Ovary (tissue), 9 donors: ENCODE data around the gene MRM2. TPM values are rescaled to one million over a fixed set of nuclear protein-coding genes. Genes with fewer than 3 reads are reported as not detected.

Source experiments
- DNase-seq, 5 donors: peaks; one replicate each; pipeline ENCODE4 v3.0.0-alpha.2; 2019 to 2020
- H3K27ac ChIP-seq, 2 donors: fragments of 200-600 bp; one replicate each; pipeline versions ENCODE4 v1.5.1 to v1.8.0; 2019 to 2022
- H3K27me3 ChIP-seq: fragments of 200-600 bp; one replicate; pipeline ENCODE4 v1.8.0; 2022
- H3K36me3 ChIP-seq: fragments of 200-600 bp; sonication (generic); one replicate; pipeline ENCODE4 v1.5.1; 2019
- H3K4me1 ChIP-seq: one replicate; pipeline ENCODE4 v1.8.1; 2013; ENCODE audit warnings: mild to moderate bottlenecking, moderate library complexity; ENCODE audit not compliant: insufficient read depth
- H3K4me3 ChIP-seq: fragments of 200-600 bp; sonication (generic); one replicate; pipeline ENCODE4 v1.5.1; 2017
- H3K9me3 ChIP-seq, 2 donors: fragments of 200-600 bp in 1 of 2; sonication (generic) in 1 of 2; one replicate each; pipeline versions ENCODE4 v1.5.1 to v1.8.1; 2013 to 2019; ENCODE audit warnings: mild to moderate bottlenecking in 1 of 2, moderate library complexity in 1 of 2
- EP300 ChIP-seq: sonication (generic); formaldehyde crosslinking; IDR thresholded peaks from one replicate; pipeline ENCODE4 v1.6.1; 2017; ENCODE audit warnings: antibody characterized with exemption
- POLR2A ChIP-seq: fragments of 450-650 bp; IDR thresholded peaks from one replicate; pipeline ENCODE4 v1.6.1; 2017; ENCODE audit warnings: antibody characterized with exemption, mild to moderate bottlenecking, moderate library complexity
- WGBS, 3 donors: extraction: QIAGEN DNeasy Blood & Tissue Kit in 1 of 3; methylation state at CpG; one replicate each; pipeline versions ENCODE4 v1.1.5 to v1.1.7; 2013 to 2017; 5-methylcytosine and 5-hydroxymethylcytosine counted together
- intact Hi-C, 4 donors: fragments of 100-400 bp; cut with DNase I; formaldehyde crosslinking; loops; one replicate each; pipeline versions ENCODE4 v1.11.0 to v1.15.1; 2022 to 2023
- polyA plus RNA-seq, 2 donors: library from polyadenylated mRNA; stranded (reverse); fragments of 200-250 nt in 1 of 2; fragments of 350-450 nt in 1 of 2; fragmentation: Illumina TruSeq in 1 of 2; extraction: RNeasy Lipid Tissue Mini Kit (QIAGEN cat#74804) in 1 of 2; gene quantifications; one replicate each; pipeline ENCODE4 v1.2.3, GENCODE V29; 2013 to 2014
- total RNA-seq, 7 donors: library from RNA; depleted of rRNA in 2 of 7; stranded (reverse); fragments of >200 nt in 2 of 7; fragmentation: NEBNext Ultra II Directional in 3 of 7; extraction: Animal tissue kit (Norgen Biotek cat#: 25700) in 3 of 7; gene quantifications; one replicate each; pipeline versions ENCODE4 v1.1.0 to v1.2.4, GENCODE V29; 2016 to 2023
- TF ChIP-seq, protein P1 (sequence below), 3 donors: fragments of 450-650 bp in 2 of 3; fragments of 200-600 bp in 1 of 3; IDR thresholded peaks; one replicate each; pipeline versions ENCODE4 v1.5.1 to v1.8.0; 2016 to 2022; ENCODE audit warnings: antibody characterized with exemption in 3 of 3, mild to moderate bottlenecking in 1 of 3
- donor health status: DM: no; HTN: no; CAD: no; lungs with moderate emphysema.
- donor health status: DM: no; HTN: no; CAD: no.
- donor health status: Bipolar disorder and iron deficiency.
- donor health status: DM: yes; HTN: yes; CAD: no.
- donor health status: DM: no; HTN: no; CAD: no.
- donor health status: DM: yes; HTN: yes; CAD: no.

MRM2 gene
- total and polyA plus RNA-seq, 9 donors = 12.6 to 28.5 (median 21.4) TPM

- no peak for DNase-seq
- intact Hi-C loops = loop anchor here in 1 of 4 donors (10.0 kb wide), 1 partner anchor 88 kb away; no protein-coding TSS in a partner anchor
- WGBS, 3 donors = 91 to 92% (median 91%) methylated on average over 44 of the region's 44 CpGs
- Histone ChIP-seq H3K36me3 (no peaks in the 10 kb centered on the region), H3K4me1 (no peaks in the 10 kb centered on the region), H3K27me3 (no peaks in the 10 kb centered on the region), H3K9me3 (no peaks in the 10 kb centered on the region), H3K27ac (no peak overlapping the region), H3K4me3 (no peak overlapping the region)
- TF ChIP-seq, protein P1, sequence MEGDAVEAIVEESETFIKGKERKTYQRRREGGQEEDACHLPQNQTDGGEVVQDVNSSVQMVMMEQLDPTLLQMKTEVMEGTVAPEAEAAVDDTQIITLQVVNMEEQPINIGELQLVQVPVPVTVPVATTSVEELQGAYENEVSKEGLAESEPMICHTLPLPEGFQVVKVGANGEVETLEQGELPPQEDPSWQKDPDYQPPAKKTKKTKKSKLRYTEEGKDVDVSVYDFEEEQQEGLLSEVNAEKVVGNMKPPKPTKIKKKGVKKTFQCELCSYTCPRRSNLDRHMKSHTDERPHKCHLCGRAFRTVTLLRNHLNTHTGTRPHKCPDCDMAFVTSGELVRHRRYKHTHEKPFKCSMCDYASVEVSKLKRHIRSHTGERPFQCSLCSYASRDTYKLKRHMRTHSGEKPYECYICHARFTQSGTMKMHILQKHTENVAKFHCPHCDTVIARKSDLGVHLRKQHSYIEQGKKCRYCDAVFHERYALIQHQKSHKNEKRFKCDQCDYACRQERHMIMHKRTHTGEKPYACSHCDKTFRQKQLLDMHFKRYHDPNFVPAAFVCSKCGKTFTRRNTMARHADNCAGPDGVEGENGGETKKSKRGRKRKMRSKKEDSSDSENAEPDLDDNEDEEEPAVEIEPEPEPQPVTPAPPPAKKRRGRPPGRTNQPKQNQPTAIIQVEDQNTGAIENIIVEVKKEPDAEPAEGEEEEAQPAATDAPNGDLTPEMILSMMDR (IDR thresholded peaks at IDR 0.05) = no peak
- no peak for TF ChIP-seq POLR2A
- no peak for TF ChIP-seq EP300
These were observed 14.5 kb upstream of the MRM2 start for GRCh38 chr7:2256306-2257045.

DNA sequence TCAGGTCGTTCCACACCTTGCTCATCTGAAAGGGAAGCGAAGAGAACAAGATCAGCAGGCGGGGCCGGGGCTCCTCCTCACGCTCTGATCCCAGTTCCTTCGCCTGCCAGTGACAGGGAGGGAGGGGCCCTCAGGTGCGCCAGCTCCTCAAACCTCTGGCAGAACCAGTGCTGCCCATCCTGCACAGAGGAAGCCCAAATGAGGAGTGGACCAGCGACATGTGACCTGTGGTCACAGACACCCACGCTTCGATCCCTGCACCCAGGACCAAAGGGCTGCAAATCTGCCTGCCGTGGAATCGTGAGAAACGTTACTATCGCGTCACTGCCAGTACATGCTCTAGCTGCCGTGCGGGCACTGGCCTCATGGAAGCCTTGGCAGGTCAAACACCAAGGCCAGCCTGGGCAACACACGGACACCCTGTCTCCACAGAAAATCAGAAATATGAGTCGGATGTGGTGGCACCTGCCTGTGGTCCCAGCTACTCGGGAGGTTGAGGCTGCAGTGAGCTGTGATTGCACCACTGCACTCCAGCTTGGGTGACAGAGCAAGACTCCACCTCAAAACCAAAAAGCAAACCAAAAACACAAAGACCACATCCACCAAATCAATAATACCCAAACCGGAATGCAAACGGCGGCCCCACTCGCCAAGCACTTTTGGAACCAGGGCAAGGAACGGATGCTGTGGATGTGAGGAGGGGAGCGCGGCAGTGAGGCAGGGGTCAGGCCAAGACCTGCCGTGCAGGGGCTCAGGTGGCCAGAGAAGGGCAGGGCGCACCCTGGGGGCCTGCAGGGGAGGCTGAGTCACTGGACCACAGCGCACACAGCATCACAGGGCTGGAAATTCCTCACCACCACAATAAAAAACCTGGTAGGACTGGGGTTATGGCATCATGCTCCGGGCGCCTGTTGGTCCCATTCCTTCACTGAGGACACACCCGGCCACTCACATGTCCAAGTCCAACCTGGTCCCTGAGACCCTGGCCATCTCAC lies 13.4 kb upstream of the MRM2 start:
- no peaks in the 10 kb centered on the region for H3K4me1 ChIP-seq
- intact Hi-C loops = loop anchor here in 1 of 4 donors (10.0 kb wide), 1 partner anchor 89 kb away; no protein-coding TSS in a partner anchor
- DNase-seq = no peak
- no peaks in the 10 kb centered on the region for H3K36me3 ChIP-seq
- H3K9me3 ChIP-seq = no peaks in the 10 kb centered on the region
- H3K4me3 ChIP-seq = no peak overlapping the region
- TF ChIP-seq EP300 (no peak), POLR2A (no peak)
- TF ChIP-seq, protein P1 (IDR thresholded peaks at IDR 0.05) = no peak
- H3K27me3 ChIP-seq = no peaks in the 10 kb centered on the region
- no peak overlapping the region for H3K27ac ChIP-seq
- WGBS, 3 donors = 90 to 93% (median 91%) methylated on average over 30 to 33 of the region's 33 CpGs

DNA sequence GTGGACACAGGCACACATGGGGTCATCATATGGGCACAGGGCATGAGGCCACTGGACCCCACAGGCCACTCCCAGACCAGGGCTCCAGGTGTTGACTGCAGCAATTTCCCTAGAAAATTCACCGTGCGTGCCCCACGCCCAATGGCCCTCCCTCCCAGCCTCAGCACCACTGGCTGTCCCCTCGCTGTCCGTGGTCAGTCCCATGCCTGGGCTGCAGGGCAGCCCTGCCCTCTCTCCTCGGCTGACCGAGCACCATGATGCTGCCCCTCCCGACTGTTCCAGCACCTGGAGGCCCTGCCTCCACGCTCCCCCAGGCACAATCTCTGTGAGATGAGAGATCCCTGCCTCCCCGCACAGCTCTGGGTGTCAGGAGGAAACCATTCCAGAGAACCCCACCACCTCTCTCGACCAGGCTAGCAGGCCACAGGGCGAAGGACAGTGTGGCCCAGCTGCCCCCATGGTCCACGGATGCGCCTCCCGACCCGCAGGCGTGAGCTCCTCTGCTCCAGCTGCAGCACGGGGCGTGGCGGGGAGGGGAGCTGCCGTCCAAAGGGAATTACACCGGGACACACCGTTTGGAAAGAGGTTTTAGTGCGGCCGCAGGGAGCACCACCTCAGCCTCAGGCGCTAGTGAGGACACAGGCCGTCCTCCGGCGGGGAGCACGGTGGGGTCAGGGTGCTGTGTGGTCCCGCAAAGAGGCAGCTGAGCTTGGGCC lies 12.6 kb upstream of the MRM2 start:
- intact Hi-C loops = loop anchor here in 1 of 4 donors (10.0 kb wide), 1 partner anchor 90 kb away; no protein-coding TSS in a partner anchor
- WGBS, 3 donors = 88 to 91% (median 89%) methylated on average over 30 to 31 of the region's 31 CpGs
- no peaks in the 10 kb centered on the region for H3K4me1 ChIP-seq
- no peak overlapping the region for H3K4me3 ChIP-seq
- H3K27ac ChIP-seq = no peak overlapping the region
- H3K36me3 ChIP-seq = no peaks in the 10 kb centered on the region
- no peaks in the 10 kb centered on the region for H3K9me3 ChIP-seq
- no peaks in the 10 kb centered on the region for H3K27me3 ChIP-seq
- no peak for DNase-seq
- TF ChIP-seq EP300 = no peak
- TF ChIP-seq, protein P1 (IDR thresholded peaks at IDR 0.05) = no peak
- no peak for TF ChIP-seq POLR2A
